WTC11 (cell line): ENCODE measurements around the gene IL16. TPM values are rescaled to one million over a fixed set of nuclear protein-coding genes. Genes with fewer than 3 reads are reported as not detected.

Experiments
- ATAC-seq: fragments of 200-7000 bp; cut with Tn5 transposase; 2 replicates; pipeline ENCODE4 v1.10.0; 2021; ENCODE audit warnings: mild to moderate bottlenecking, moderate library complexity
- CTCF ChIA-PET: fragments of 300-600 bp; sonication (Branson Sonifier 250); formaldehyde crosslinking; loops from one replicate; lab custom pipeline; 2021; ENCODE audit warnings: antibody characterized with exemption; lab: Charles Lee
- POLR2A ChIA-PET: fragments of 350-600 bp; sonication (Branson Sonifier 250); formaldehyde crosslinking; loops from one replicate; lab custom pipeline; 2021; ENCODE audit warnings: antibody characterized with exemption; lab: Charles Lee
- DNase-seq: peaks from one replicate; pipeline ENCODE4 v3.0.0; 2021; ENCODE audit warnings: low spot score
- H3K27ac Mint-ChIP-seq: 2 replicates; pipeline ENCODE4 v1.8.0; 2021; ENCODE audit warnings: mixed read lengths
- H3K27me3 Mint-ChIP-seq: 2 replicates; pipeline ENCODE4 v1.8.0; 2021; ENCODE audit warnings: low read depth, mild to moderate bottlenecking, moderate library complexity, mixed read lengths
- H3K36me3 Mint-ChIP-seq: 2 replicates; pipeline ENCODE4 v1.8.0; 2021; ENCODE audit warnings: mixed read lengths
- H3K4me1 Mint-ChIP-seq: 2 replicates; pipeline ENCODE4 v1.8.0; 2022; ENCODE audit warnings: mixed read lengths
- H3K4me3 Mint-ChIP-seq: 2 replicates; pipeline ENCODE4 v1.8.0; 2021; ENCODE audit warnings: mild to moderate bottlenecking, moderate library complexity, mixed read lengths
- H3K9me3 Mint-ChIP-seq: 2 replicates; pipeline ENCODE4 v1.8.0; 2021; ENCODE audit warnings: mixed read lengths
- ATF2 ChIP-seq: sonication (generic); formaldehyde crosslinking; IDR thresholded peaks from 2 replicates; pipeline ENCODE4 v1.8.1; 2022; ENCODE audit warnings: low read depth, missing genetic modification reagents, borderline replicate concordance
- ATF3 ChIP-seq: sonication (generic); formaldehyde crosslinking; conservative IDR thresholded peaks from 2 replicates; pipeline ENCODE4 v1.8.1; 2022; ENCODE audit warnings: mild to moderate bottlenecking, missing genetic modification reagents
- CREB1 ChIP-seq: sonication (generic); formaldehyde crosslinking; IDR thresholded peaks from 2 replicates; pipeline ENCODE4 v1.8.0; 2023; ENCODE audit warnings: mild to moderate bottlenecking, missing genetic modification reagents
- CTCF ChIP-seq: fragments of 200-600 bp; IDR thresholded peaks from 2 replicates; pipeline ENCODE4 v1.8.0; 2022; ENCODE audit warnings: antibody characterized with exemption
- FOXJ3 ChIP-seq: sonication (generic); formaldehyde crosslinking; IDR thresholded peaks from 2 replicates; pipeline ENCODE4 v1.9.0; 2021; ENCODE audit warnings: missing genetic modification reagents, mild to moderate bottlenecking, borderline replicate concordance
- IRF2 ChIP-seq: sonication (generic); formaldehyde crosslinking; IDR thresholded peaks from 2 replicates; pipeline ENCODE4 v1.8.0; 2022; ENCODE audit warnings: low read depth, missing genetic modification reagents, borderline replicate concordance
- MXD4 ChIP-seq: fragments of 250-450 bp; sonication (Bioruptor Pico); IDR thresholded peaks from 2 replicates; pipeline ENCODE4 v1.8.0; 2021; ENCODE audit warnings: mild to moderate bottlenecking, moderate library complexity, borderline replicate concordance
- NFATC4 ChIP-seq: fragments of 250-450 bp; sonication (Bioruptor Pico); IDR thresholded peaks from 2 replicates; pipeline ENCODE4 v1.9.0; 2021; ENCODE audit warnings: mild to moderate bottlenecking
- PRDM15 ChIP-seq: sonication (generic); formaldehyde crosslinking; IDR thresholded peaks from 2 replicates; pipeline ENCODE4 v1.8.0; 2022; ENCODE audit warnings: missing genetic modification reagents
- PREB ChIP-seq: sonication (generic); formaldehyde crosslinking; IDR thresholded peaks from 2 replicates; pipeline ENCODE4 v1.8.1; 2022; ENCODE audit warnings: mild to moderate bottlenecking, missing genetic modification reagents, moderate library complexity, borderline replicate concordance
- RELA ChIP-seq: sonication (generic); formaldehyde crosslinking; IDR thresholded peaks from 2 replicates; pipeline ENCODE4 v1.8.1; 2022; ENCODE audit warnings: missing genetic modification reagents, mild to moderate bottlenecking, borderline replicate concordance
- SMAD4 ChIP-seq: sonication (generic); formaldehyde crosslinking; IDR thresholded peaks from 2 replicates; pipeline ENCODE4 v1.8.0; 2022; ENCODE audit warnings: mild to moderate bottlenecking, missing genetic modification reagents
- TEAD1 ChIP-seq: sonication (generic); formaldehyde crosslinking; IDR thresholded peaks from 2 replicates; pipeline ENCODE4 v1.8.0; 2022; ENCODE audit warnings: mild to moderate bottlenecking, missing genetic modification reagents
- ZBTB21 ChIP-seq: sonication (generic); formaldehyde crosslinking; IDR thresholded peaks from 2 replicates; pipeline ENCODE4 v1.8.1; 2023; ENCODE audit warnings: mild to moderate bottlenecking, missing genetic modification reagents, borderline replicate concordance
- ZNF219 ChIP-seq: sonication (generic); formaldehyde crosslinking; IDR thresholded peaks from 2 replicates; pipeline ENCODE4 v1.8.0; 2023; ENCODE audit warnings: missing genetic modification reagents, mild to moderate bottlenecking, borderline replicate concordance
- ZSCAN18 ChIP-seq: fragments of 250-450 bp; sonication (Bioruptor Pico); IDR thresholded peaks from 2 replicates; pipeline ENCODE4 v2.1.2; 2022; ENCODE audit warnings: mild to moderate bottlenecking, moderate library complexity
- total RNA-seq: library from RNA; stranded (reverse); gene quantifications from 3 replicates; pipeline ENCODE4 v1.2.3, GENCODE V29; 2021
- TF ChIP-seq, protein P1 (sequence below): sonication (generic); formaldehyde crosslinking; IDR thresholded peaks from 2 replicates; pipeline ENCODE4 v1.8.1; 2023; ENCODE audit warnings: mild to moderate bottlenecking, missing genetic modification reagents
- TF ChIP-seq, protein P2 (sequence below): fragments of 250-450 bp; sonication (Bioruptor Pico); IDR thresholded peaks from 2 replicates; pipeline ENCODE4 v1.9.0; 2021; ENCODE audit warnings: mild to moderate bottlenecking, borderline replicate concordance

IL16 gene
- total RNA-seq, 1 experiment from 2014 or later, result 0.61 TPM

- Mint-ChIP-seq H3K4me3 (no peak overlapping the region), H3K4me1 (peaks cover 24% of the 10 kb centered on the region), H3K9me3 (no peaks in the 10 kb centered on the region), H3K36me3 (no peaks in the 10 kb centered on the region), H3K27me3 (peaks cover 8% of the 10 kb centered on the region), H3K27ac (no peak overlapping the region)
- ATAC-seq, result no peak
- ChIA-PET CTCF (interaction anchor here (1.1 to 1.3 kb wide), 2 partner anchors 17 to 65 kb away, joined by 3 to 6 read pairs; no protein-coding TSS in a partner anchor), POLR2A (no interaction called here)
- TF ChIP-seq SMAD4 (no peak), CREB1 (CRISPR knock-in tag) (no peak), FOXJ3 (CRISPR knock-in tag) (no peak), NFATC4 (no peak), ZBTB21 (CRISPR knock-in tag) (no peak), PRDM15 (CRISPR knock-in tag) (no peak), IRF2 (CRISPR knock-in tag) (no peak), RELA (CRISPR knock-in tag) (no peak)
- no peak for DNase-seq
Measured at GRCh38 chr15:81291916-81292522, 95.3 kb downstream of the IL16 start.

DNA sequence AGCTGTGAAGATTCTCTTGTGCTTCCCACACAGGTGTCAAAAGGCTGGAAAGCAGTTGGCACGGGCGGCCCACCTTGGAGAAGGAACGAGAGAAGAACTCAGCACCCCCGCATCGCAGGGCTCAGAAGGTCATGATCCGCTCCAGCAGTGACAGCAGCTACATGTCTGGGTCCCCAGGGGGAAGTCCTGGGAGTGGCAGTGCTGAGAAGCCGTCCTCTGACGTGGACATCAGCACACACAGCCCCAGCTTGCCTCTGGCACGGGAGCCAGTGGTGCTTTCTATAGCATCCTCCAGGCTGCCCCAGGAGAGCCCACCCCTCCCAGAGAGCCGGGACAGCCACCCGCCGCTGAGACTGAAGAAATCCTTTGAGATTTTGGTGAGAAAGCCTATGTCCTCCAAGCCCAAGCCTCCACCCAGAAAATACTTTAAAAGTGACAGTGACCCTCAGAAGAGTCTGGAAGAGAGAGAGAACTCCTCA lies 95.9 kb downstream of the IL16 start:
- Mint-ChIP-seq H3K9me3 (no peaks in the 10 kb centered on the region), H3K36me3 (no peaks in the 10 kb centered on the region), H3K27ac (no peak overlapping the region), H3K27me3 (peaks cover 8% of the 10 kb centered on the region), H3K4me3 (no peak overlapping the region), H3K4me1 (peaks cover 25% of the 10 kb centered on the region)
- DNase-seq (no peak), ATAC-seq (no peak)
- ChIA-PET CTCF (interaction anchor here (1.1 to 1.3 kb wide), 2 partner anchors 17 to 64 kb away, joined by 3 to 6 read pairs; no protein-coding TSS in a partner anchor), POLR2A (no interaction called here)
- TF ChIP-seq, protein P1, sequence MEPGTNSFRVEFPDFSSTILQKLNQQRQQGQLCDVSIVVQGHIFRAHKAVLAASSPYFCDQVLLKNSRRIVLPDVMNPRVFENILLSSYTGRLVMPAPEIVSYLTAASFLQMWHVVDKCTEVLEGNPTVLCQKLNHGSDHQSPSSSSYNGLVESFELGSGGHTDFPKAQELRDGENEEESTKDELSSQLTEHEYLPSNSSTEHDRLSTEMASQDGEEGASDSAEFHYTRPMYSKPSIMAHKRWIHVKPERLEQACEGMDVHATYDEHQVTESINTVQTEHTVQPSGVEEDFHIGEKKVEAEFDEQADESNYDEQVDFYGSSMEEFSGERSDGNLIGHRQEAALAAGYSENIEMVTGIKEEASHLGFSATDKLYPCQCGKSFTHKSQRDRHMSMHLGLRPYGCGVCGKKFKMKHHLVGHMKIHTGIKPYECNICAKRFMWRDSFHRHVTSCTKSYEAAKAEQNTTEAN, result no peak
- no peak for TF ChIP-seq ZSCAN18 (CRISPR knock-in tag)
- TF ChIP-seq MXD4 (CRISPR knock-in tag), result no peak
- TF ChIP-seq ATF2 (CRISPR knock-in tag), result no peak
- no peak for TF ChIP-seq FOXJ3 (CRISPR knock-in tag)
- TF ChIP-seq PREB (CRISPR knock-in tag), result no peak
- no peak for TF ChIP-seq TEAD1 (CRISPR knock-in tag)
- no peak for TF ChIP-seq CREB1 (CRISPR knock-in tag)
- TF ChIP-seq CTCF, result no peak
- no peak for TF ChIP-seq ATF3 (CRISPR knock-in tag)
- TF ChIP-seq ZNF219 (CRISPR knock-in tag), result no peak
- TF ChIP-seq, protein P2, sequence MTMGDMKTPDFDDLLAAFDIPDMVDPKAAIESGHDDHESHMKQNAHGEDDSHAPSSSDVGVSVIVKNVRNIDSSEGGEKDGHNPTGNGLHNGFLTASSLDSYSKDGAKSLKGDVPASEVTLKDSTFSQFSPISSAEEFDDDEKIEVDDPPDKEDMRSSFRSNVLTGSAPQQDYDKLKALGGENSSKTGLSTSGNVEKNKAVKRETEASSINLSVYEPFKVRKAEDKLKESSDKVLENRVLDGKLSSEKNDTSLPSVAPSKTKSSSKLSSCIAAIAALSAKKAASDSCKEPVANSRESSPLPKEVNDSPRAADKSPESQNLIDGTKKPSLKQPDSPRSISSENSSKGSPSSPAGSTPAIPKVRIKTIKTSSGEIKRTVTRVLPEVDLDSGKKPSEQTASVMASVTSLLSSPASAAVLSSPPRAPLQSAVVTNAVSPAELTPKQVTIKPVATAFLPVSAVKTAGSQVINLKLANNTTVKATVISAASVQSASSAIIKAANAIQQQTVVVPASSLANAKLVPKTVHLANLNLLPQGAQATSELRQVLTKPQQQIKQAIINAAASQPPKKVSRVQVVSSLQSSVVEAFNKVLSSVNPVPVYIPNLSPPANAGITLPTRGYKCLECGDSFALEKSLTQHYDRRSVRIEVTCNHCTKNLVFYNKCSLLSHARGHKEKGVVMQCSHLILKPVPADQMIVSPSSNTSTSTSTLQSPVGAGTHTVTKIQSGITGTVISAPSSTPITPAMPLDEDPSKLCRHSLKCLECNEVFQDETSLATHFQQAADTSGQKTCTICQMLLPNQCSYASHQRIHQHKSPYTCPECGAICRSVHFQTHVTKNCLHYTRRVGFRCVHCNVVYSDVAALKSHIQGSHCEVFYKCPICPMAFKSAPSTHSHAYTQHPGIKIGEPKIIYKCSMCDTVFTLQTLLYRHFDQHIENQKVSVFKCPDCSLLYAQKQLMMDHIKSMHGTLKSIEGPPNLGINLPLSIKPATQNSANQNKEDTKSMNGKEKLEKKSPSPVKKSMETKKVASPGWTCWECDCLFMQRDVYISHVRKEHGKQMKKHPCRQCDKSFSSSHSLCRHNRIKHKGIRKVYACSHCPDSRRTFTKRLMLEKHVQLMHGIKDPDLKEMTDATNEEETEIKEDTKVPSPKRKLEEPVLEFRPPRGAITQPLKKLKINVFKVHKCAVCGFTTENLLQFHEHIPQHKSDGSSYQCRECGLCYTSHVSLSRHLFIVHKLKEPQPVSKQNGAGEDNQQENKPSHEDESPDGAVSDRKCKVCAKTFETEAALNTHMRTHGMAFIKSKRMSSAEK, result no peak
